Liver (tissue), 3 donors: ENCODE measurements around the gene PLCB3.

Experiments used
- EGR1 ChIP-seq, 2 donors: IDR thresholded peaks; 2 replicates each; pipeline ENCODE4 v1.6.1; 2016 to 2018; ENCODE audit warnings: antibody characterized with exemption in 2 of 2, low read depth in 2 of 2
- GABPA ChIP-seq, 2 donors: IDR thresholded peaks in 1 of 2; conservative IDR thresholded peaks in 1 of 2; 2 replicates each; pipeline ENCODE4 v1.6.1; 2016; ENCODE audit warnings: antibody characterized with exemption in 2 of 2, mild to moderate bottlenecking in 1 of 2, moderate library complexity in 1 of 2
- JUND ChIP-seq, 2 donors: IDR thresholded peaks; 2 replicates each; pipeline ENCODE4 v1.6.1; 2016; ENCODE audit warnings: antibody characterized with exemption in 2 of 2
- RAD21 ChIP-seq, 2 donors: IDR thresholded peaks; 2 replicates each; pipeline ENCODE4 v1.6.1; 2016; ENCODE audit warnings: antibody characterized with exemption in 2 of 2, mild to moderate bottlenecking in 2 of 2
- TAF1 ChIP-seq: conservative IDR thresholded peaks from 2 replicates; pipeline ENCODE4 v1.6.1; 2016; ENCODE audit warnings: antibody characterized with exemption, mild to moderate bottlenecking
- TF ChIP-seq, protein P1 (sequence below): fragments of 150-350 bp; IDR thresholded peaks from 2 replicates; pipeline ENCODE4 v1.5.1; 2017; ENCODE audit warnings: improper control_type of control experiment, low read depth, low read length; ENCODE audit not compliant: missing input control
- TF ChIP-seq, protein P2 (sequence below): IDR thresholded peaks from 2 replicates; pipeline ENCODE4 v1.6.1; 2016; ENCODE audit warnings: antibody characterized with exemption
- TF ChIP-seq, protein P3 (sequence below): IDR thresholded peaks from 2 replicates; pipeline ENCODE4 v1.6.1; 2016; ENCODE audit warnings: antibody characterized with exemption, mild to moderate bottlenecking
- TF ChIP-seq, protein P4 (sequence below): IDR thresholded peaks from 2 replicates; pipeline ENCODE4 v1.6.1; 2016; ENCODE audit warnings: antibody characterized with exemption
- TF ChIP-seq, protein P5 (sequence below): IDR thresholded peaks from 2 replicates; pipeline ENCODE4 v1.6.1; 2016; ENCODE audit warnings: antibody characterized with exemption
- donor health status: healthy.
- donor health status: healthy.

DNA sequence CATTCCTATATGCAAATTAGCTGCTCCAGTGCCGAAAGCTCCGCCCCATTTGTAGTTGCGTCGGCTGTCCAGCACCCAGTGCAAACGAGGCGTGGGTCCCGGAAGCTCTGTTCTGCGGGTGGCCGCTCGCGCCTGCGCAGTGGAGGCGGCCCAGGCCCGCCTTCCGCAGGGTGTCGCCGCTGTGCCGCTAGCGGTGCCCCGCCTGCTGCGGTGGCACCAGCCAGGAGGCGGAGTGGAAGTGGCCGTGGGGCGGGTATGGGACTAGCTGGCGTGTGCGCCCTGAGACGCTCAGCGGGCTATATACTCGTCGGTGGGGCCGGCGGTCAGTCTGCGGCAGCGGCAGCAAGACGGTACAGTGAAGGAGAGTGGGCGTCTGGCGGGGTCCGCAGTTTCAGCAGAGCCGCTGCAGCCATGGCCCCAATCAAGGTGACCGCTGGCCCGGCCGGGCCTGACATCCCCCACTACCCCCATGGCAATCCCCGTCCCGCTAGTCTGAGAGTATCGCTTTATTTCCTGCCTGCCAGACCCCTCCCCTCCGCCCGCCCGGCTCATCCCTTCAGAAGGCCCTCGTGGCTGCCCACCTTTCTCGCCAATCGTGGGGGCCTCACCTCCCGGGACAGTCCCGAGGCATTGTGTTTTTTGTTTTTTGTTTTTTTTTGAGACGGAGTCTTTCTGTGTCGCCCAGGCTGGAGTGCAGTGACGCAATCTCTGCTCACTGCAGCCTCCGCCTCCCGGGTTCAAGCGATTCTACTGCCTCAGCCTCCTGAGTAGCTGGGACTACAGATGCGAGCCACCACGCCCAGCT is 66.8 kb downstream of the PLCB3 start, which contains the start of gene PRDX5:
- no peak for TF ChIP-seq JUND (IDR thresholded peaks at IDR 0.05)
- TF ChIP-seq, protein P1, sequence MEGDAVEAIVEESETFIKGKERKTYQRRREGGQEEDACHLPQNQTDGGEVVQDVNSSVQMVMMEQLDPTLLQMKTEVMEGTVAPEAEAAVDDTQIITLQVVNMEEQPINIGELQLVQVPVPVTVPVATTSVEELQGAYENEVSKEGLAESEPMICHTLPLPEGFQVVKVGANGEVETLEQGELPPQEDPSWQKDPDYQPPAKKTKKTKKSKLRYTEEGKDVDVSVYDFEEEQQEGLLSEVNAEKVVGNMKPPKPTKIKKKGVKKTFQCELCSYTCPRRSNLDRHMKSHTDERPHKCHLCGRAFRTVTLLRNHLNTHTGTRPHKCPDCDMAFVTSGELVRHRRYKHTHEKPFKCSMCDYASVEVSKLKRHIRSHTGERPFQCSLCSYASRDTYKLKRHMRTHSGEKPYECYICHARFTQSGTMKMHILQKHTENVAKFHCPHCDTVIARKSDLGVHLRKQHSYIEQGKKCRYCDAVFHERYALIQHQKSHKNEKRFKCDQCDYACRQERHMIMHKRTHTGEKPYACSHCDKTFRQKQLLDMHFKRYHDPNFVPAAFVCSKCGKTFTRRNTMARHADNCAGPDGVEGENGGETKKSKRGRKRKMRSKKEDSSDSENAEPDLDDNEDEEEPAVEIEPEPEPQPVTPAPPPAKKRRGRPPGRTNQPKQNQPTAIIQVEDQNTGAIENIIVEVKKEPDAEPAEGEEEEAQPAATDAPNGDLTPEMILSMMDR: peak; percentile 32
- TF ChIP-seq, protein P2, sequence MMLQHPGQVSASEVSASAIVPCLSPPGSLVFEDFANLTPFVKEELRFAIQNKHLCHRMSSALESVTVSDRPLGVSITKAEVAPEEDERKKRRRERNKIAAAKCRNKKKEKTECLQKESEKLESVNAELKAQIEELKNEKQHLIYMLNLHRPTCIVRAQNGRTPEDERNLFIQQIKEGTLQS: peak; percentile 19
- no peak for TF ChIP-seq GABPA (IDR thresholded peaks at IDR 0.05 in 1 of 2, conservative IDR thresholded peaks at IDR 0.05 in 1 of 2)
- no peak for TF ChIP-seq EGR1 (IDR thresholded peaks at IDR 0.05; ENCODE audit: low read depth in 2 of 2)
- TF ChIP-seq, protein P3, sequence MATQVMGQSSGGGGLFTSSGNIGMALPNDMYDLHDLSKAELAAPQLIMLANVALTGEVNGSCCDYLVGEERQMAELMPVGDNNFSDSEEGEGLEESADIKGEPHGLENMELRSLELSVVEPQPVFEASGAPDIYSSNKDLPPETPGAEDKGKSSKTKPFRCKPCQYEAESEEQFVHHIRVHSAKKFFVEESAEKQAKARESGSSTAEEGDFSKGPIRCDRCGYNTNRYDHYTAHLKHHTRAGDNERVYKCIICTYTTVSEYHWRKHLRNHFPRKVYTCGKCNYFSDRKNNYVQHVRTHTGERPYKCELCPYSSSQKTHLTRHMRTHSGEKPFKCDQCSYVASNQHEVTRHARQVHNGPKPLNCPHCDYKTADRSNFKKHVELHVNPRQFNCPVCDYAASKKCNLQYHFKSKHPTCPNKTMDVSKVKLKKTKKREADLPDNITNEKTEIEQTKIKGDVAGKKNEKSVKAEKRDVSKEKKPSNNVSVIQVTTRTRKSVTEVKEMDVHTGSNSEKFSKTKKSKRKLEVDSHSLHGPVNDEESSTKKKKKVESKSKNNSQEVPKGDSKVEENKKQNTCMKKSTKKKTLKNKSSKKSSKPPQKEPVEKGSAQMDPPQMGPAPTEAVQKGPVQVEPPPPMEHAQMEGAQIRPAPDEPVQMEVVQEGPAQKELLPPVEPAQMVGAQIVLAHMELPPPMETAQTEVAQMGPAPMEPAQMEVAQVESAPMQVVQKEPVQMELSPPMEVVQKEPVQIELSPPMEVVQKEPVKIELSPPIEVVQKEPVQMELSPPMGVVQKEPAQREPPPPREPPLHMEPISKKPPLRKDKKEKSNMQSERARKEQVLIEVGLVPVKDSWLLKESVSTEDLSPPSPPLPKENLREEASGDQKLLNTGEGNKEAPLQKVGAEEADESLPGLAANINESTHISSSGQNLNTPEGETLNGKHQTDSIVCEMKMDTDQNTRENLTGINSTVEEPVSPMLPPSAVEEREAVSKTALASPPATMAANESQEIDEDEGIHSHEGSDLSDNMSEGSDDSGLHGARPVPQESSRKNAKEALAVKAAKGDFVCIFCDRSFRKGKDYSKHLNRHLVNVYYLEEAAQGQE: peak; percentile 94
- TF ChIP-seq, protein P4, sequence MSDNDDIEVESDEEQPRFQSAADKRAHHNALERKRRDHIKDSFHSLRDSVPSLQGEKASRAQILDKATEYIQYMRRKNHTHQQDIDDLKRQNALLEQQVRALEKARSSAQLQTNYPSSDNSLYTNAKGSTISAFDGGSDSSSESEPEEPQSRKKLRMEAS: no peak
- TF ChIP-seq, protein P5, sequence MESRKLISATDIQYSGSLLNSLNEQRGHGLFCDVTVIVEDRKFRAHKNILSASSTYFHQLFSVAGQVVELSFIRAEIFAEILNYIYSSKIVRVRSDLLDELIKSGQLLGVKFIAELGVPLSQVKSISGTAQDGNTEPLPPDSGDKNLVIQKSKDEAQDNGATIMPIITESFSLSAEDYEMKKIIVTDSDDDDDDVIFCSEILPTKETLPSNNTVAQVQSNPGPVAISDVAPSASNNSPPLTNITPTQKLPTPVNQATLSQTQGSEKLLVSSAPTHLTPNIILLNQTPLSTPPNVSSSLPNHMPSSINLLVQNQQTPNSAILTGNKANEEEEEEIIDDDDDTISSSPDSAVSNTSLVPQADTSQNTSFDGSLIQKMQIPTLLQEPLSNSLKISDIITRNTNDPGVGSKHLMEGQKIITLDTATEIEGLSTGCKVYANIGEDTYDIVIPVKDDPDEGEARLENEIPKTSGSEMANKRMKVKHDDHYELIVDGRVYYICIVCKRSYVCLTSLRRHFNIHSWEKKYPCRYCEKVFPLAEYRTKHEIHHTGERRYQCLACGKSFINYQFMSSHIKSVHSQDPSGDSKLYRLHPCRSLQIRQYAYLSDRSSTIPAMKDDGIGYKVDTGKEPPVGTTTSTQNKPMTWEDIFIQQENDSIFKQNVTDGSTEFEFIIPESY: no peak
- TF ChIP-seq TAF1: no peak
- TF ChIP-seq RAD21 (IDR thresholded peaks at IDR 0.05): peak; percentile 60 to 71
